HepG2 (cell line): ENCODE data around the gene HMGB2. TPM values are rescaled to one million over a fixed set of nuclear protein-coding genes. Genes with fewer than 3 reads are reported as not detected.
A peak's percentile ranks its signal among the peaks of the same experiment; 100 is the strongest.

Source experiments
- ARNT ChIP-seq: fragments of 450-650 bp; IDR thresholded peaks from 2 replicates; pipeline ENCODE4 v1.6.1; 2017
- BRD4 ChIP-seq: sonication (generic); formaldehyde crosslinking; IDR thresholded peaks from 2 replicates; pipeline ENCODE4 v1.4.0; 2020; ENCODE audit warnings: missing genetic modification reagents
- CBX2 ChIP-seq, 2 experiments: fragments of 200-600 bp in 1 of 2; sonication (generic); formaldehyde crosslinking in 1 of 2; IDR thresholded peaks; 2 replicates each; pipeline versions ENCODE4 v1.7.0 to v1.8.1; 2018 to 2022; ENCODE audit warnings: low read depth in 2 of 2, low read length in 1 of 2, mild to moderate bottlenecking in 1 of 2, missing genetic modification reagents in 1 of 2
- FOXM1 ChIP-seq: sonication (generic); formaldehyde crosslinking; IDR thresholded peaks from 2 replicates; pipeline ENCODE4 v1.5.0; 2020; ENCODE audit warnings: missing genetic modification reagents
- GATAD1 ChIP-seq: IDR thresholded peaks from 2 replicates; pipeline ENCODE4 v1.6.1; 2016; ENCODE audit warnings: missing genetic modification reagents, missing compliant biosample characterization
- GMEB1 ChIP-seq: sonication (generic); formaldehyde crosslinking; IDR thresholded peaks from 2 replicates; pipeline ENCODE4 v1.5.1; 2020; ENCODE audit warnings: missing genetic modification reagents, mild to moderate bottlenecking, borderline replicate concordance
- HDAC2 ChIP-seq: sonication (generic); formaldehyde crosslinking; IDR thresholded peaks from 2 replicates; pipeline ENCODE4 v1.4.0; 2020; ENCODE audit warnings: missing genetic modification reagents
- HNRNPL ChIP-seq: fragments of 200-400 bp; formaldehyde crosslinking; IDR thresholded peaks from 2 replicates; pipeline ENCODE4 v1.6.1; 2017; ENCODE audit warnings: mild to moderate bottlenecking, low read depth, low read length
- JUNB ChIP-seq: sonication (generic); formaldehyde crosslinking; IDR thresholded peaks from 2 replicates; pipeline ENCODE4 v1.8.0; 2022; ENCODE audit warnings: missing genetic modification reagents, mild to moderate bottlenecking, borderline replicate concordance
- MXD4 ChIP-seq: IDR thresholded peaks from 2 replicates; pipeline ENCODE4 v1.6.1; 2016; ENCODE audit warnings: mild to moderate bottlenecking, missing biosample characterization, missing genetic modification reagents
- NR2C2 ChIP-seq: sonication (generic); formaldehyde crosslinking; IDR thresholded peaks from 2 replicates; pipeline ENCODE4 v1.4.0; 2020; ENCODE audit warnings: missing genetic modification reagents, mild to moderate bottlenecking, moderate library complexity, borderline replicate concordance
- POGZ ChIP-seq: sonication (generic); formaldehyde crosslinking; IDR thresholded peaks from 2 replicates; pipeline ENCODE4 v1.4.0; 2020; ENCODE audit warnings: mild to moderate bottlenecking, missing genetic modification reagents
- SOX13 ChIP-seq, 3 experiments: fragments of 450-650 bp in 1 of 3; sonication (generic) in 1 of 3; formaldehyde crosslinking in 1 of 3; IDR thresholded peaks in 2 of 3; conservative IDR thresholded peaks in 1 of 3; 2 replicates each; pipeline versions ENCODE4 v1.5.0 to v1.6.1; 2016 to 2020; ENCODE audit warnings: antibody characterized with exemption in 1 of 3, mild to moderate bottlenecking in 1 of 3, missing compliant biosample characterization in 1 of 3, missing genetic modification reagents in 1 of 3, moderate library complexity in 1 of 3
- SP2 ChIP-seq: sonication (generic); formaldehyde crosslinking; IDR thresholded peaks from 2 replicates; pipeline ENCODE4 v1.5.1; 2020; ENCODE audit warnings: mild to moderate bottlenecking, missing genetic modification reagents
- ZNF768 ChIP-seq: sonication (generic); formaldehyde crosslinking; IDR thresholded peaks from 2 replicates; pipeline ENCODE4 v1.4.0; 2020; ENCODE audit warnings: missing genetic modification reagents
- polyA plus RNA-seq, 8 experiments: library from polyadenylated mRNA; depleted of rRNA in 3 of 8; stranded (reverse) in 7 of 8; unstranded in 1 of 8; fragments of >200 nt; fragmentation: Illumina TruSeq in 4 of 8; extraction: Trizol in 4 of 8; gene quantifications; 2 replicates each; pipeline versions ENCODE4 v1.2.1 to v1.2.3, GENCODE V29; 2011 to 2016; ENCODE audit warnings: low read depth in 4 of 8, missing spikeins in 1 of 8, mixed read lengths in 1 of 8; ENCODE audit not compliant: insufficient read depth in 1 of 8
- total RNA-seq, 5 experiments: library from RNA; depleted of rRNA; stranded (reverse); fragments of >200 nt; fragmentation: Illumina TruSeq; extraction: Trizol; gene quantifications; 2 replicates each; pipeline ENCODE4 v1.2.3, GENCODE V29; 2016; ENCODE audit warnings: low read depth in 1 of 5
- TF ChIP-seq, protein P1 (sequence below): sonication (generic); formaldehyde crosslinking; IDR thresholded peaks from 2 replicates; pipeline ENCODE4 v1.4.0; 2020; ENCODE audit warnings: missing genetic modification reagents
- TF ChIP-seq, protein P2 (sequence below): sonication (generic); formaldehyde crosslinking; conservative IDR thresholded peaks from 2 replicates; pipeline ENCODE4 v1.8.0; 2022; ENCODE audit warnings: mild to moderate bottlenecking, moderate library complexity, missing genetic modification reagents
- TF ChIP-seq, protein P3 (sequence below): sonication (generic); formaldehyde crosslinking; IDR thresholded peaks from 2 replicates; pipeline ENCODE4 v1.8.0; 2022; ENCODE audit warnings: mild to moderate bottlenecking, missing genetic modification reagents, moderate library complexity

The HMGB2 gene
- total and polyA plus RNA-seq, 2 of the 13 experiments (the other 11 are each of a cell fraction or from before 2014, with no cell fraction given) = 90.5 to 332 TPM

DNA sequence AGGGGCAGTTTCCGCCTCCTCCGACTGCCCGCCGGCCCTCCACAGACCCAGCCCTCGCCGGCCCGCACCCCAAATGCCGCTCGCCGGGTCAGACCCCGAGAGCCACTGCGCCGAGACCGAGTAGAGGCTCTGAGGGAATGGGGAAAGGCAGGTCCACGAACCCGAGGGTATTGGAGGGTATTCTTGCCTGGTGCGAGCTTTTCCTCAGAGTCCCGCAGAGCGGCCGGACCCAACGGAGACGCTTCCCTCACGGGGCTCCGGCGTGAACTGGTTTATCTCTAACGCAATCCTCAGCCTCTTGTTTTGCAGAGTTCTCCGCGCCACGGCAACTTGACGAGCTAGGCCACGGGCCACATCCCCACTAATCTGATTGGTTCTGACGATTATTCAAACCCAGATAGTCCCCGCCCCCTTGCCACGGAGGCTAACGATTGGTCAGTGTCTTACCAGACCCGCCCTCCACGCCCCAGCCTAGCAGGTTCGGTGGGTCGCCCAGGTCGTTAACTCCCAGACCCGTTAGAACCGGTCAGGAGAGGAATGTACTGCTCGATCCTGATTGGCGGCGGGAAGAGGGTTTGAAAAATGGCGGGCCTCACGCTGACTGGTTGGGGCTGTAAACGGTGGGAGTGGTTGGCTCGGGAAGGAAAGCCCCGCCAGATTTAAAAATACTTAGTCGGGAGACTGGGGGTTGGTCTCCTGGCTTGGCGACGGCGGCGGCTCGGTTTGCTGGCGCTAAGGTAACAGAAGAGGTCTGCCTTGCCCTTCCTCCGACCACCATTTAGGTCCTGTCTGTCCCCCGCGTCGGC lies at the start of gene HMGB2 (continued):
- TF ChIP-seq, protein P1, sequence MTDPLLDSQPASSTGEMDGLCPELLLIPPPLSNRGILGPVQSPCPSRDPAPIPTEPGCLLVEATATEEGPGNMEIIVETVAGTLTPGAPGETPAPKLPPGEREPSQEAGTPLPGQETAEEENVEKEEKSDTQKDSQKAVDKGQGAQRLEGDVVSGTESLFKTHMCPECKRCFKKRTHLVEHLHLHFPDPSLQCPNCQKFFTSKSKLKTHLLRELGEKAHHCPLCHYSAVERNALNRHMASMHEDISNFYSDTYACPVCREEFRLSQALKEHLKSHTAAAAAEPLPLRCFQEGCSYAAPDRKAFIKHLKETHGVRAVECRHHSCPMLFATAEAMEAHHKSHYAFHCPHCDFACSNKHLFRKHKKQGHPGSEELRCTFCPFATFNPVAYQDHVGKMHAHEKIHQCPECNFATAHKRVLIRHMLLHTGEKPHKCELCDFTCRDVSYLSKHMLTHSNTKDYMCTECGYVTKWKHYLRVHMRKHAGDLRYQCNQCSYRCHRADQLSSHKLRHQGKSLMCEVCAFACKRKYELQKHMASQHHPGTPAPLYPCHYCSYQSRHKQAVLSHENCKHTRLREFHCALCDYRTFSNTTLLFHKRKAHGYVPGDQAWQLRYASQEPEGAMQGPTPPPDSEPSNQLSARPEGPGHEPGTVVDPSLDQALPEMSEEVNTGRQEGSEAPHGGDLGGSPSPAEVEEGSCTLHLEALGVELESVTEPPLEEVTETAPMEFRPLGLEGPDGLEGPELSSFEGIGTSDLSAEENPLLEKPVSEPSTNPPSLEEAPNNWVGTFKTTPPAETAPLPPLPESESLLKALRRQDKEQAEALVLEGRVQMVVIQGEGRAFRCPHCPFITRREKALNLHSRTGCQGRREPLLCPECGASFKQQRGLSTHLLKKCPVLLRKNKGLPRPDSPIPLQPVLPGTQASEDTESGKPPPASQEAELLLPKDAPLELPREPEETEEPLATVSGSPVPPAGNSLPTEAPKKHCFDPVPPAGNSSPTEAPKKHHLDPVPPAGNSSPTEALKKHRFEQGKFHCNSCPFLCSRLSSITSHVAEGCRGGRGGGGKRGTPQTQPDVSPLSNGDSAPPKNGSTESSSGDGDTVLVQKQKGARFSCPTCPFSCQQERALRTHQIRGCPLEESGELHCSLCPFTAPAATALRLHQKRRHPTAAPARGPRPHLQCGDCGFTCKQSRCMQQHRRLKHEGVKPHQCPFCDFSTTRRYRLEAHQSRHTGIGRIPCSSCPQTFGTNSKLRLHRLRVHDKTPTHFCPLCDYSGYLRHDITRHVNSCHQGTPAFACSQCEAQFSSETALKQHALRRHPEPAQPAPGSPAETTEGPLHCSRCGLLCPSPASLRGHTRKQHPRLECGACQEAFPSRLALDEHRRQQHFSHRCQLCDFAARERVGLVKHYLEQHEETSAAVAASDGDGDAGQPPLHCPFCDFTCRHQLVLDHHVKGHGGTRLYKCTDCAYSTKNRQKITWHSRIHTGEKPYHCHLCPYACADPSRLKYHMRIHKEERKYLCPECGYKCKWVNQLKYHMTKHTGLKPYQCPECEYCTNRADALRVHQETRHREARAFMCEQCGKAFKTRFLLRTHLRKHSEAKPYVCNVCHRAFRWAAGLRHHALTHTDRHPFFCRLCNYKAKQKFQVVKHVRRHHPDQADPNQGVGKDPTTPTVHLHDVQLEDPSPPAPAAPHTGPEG (CRISPR knock-in tag) = peak; percentile 32; the same call in 1 of the 2 replicates
- TF ChIP-seq NR2C2 (CRISPR knock-in tag) = peak; percentile 36; the same call in 1 of the 2 replicates
- TF ChIP-seq, protein P2, sequence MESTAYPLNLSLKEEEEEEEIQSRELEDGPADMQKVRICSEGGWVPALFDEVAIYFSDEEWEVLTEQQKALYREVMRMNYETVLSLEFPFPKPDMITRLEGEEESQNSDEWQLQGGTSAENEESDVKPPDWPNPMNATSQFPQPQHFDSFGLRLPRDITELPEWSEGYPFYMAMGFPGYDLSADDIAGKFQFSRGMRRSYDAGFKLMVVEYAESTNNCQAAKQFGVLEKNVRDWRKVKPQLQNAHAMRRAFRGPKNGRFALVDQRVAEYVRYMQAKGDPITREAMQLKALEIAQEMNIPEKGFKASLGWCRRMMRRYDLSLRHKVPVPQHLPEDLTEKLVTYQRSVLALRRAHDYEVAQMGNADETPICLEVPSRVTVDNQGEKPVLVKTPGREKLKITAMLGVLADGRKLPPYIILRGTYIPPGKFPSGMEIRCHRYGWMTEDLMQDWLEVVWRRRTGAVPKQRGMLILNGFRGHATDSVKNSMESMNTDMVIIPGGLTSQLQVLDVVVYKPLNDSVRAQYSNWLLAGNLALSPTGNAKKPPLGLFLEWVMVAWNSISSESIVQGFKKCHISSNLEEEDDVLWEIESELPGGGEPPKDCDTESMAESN (CRISPR knock-in tag) = peak; percentile 95
- TF ChIP-seq BRD4 (CRISPR knock-in tag) = 0 out of 2 replicates have a peak, but pooled peaks have one; percentile 72
- TF ChIP-seq MXD4 (CRISPR knock-in tag) = peak; percentile 65
- peak; percentile 93 for TF ChIP-seq SP2 (CRISPR knock-in tag)
- no peak for TF ChIP-seq ARNT
- TF ChIP-seq CBX2 (IDR thresholded peaks at IDR 0.05; ENCODE audit: low read depth, low read length) = no peak
- TF ChIP-seq CBX2 (CRISPR knock-in tag; IDR thresholded peaks at IDR 0.05; ENCODE audit: low read depth) = peak; percentile 84
- TF ChIP-seq FOXM1 = peak; percentile 95
- TF ChIP-seq ZNF768 = no peak; the same call in 1 of the 2 replicates
- peak; percentile 26; the same call in 1 of the 2 replicates for TF ChIP-seq HNRNPL
- peak; percentile 96 for TF ChIP-seq JUNB (CRISPR knock-in tag)
- TF ChIP-seq POGZ (CRISPR knock-in tag) = peak; percentile 92
- TF ChIP-seq, protein P3, sequence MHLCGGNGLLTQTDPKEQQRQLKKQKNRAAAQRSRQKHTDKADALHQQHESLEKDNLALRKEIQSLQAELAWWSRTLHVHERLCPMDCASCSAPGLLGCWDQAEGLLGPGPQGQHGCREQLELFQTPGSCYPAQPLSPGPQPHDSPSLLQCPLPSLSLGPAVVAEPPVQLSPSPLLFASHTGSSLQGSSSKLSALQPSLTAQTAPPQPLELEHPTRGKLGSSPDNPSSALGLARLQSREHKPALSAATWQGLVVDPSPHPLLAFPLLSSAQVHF (CRISPR knock-in tag) = peak; percentile 98
- TF ChIP-seq HDAC2 (CRISPR knock-in tag) = peak; percentile 10; the same call in 1 of the 2 replicates
- TF ChIP-seq SOX13 (IDR thresholded peaks at IDR 0.05) = peak; percentile 32; the same call in 1 of the 2 replicates
- TF ChIP-seq SOX13 (CRISPR knock-in tag; conservative IDR thresholded peaks at IDR 0.05 in 1 of 2, IDR thresholded peaks at IDR 0.05 in 1 of 2) = no peak
- peak; percentile 71; the same call in 1 of the 2 replicates for TF ChIP-seq GMEB1 (CRISPR knock-in tag)
- TF ChIP-seq GATAD1 (CRISPR knock-in tag) = peak; percentile 50; the same call in 1 of the 2 replicates
